Measurements from ENCODE around the gene PAK4.

Gene PAK4

GRCh38 chr19:39165857-39166256 lies 40.3 kb downstream of the PAK4 start:
- DNase-seq (ENCODE audit: low read depth in 2 of 2): no peak

GRCh38 chr19:39166571-39167391 lies 41.2 kb downstream of the PAK4 start:
- DNase-seq (ENCODE audit: low read depth in 2 of 2): no peak

- DNase-seq (ENCODE audit: low read depth in 2 of 2): no peak
Measured at GRCh38 chr19:39167461-39168257, 42.1 kb downstream of the PAK4 start.

- DNase-seq (ENCODE audit: low read depth in 2 of 2): no peak
Measured at GRCh38 chr19:39168258-39169142, 42.9 kb downstream of the PAK4 start.

GRCh38 chr19:39169143-39169810 lies 43.7 kb downstream of the PAK4 start:
- DNase-seq (ENCODE audit: low read depth in 2 of 2): no peak

- DNase-seq (ENCODE audit: low read depth in 2 of 2): no peak
Measured at GRCh38 chr19:39170386-39171231, 45.0 kb downstream of the PAK4 start.

- no peak for DNase-seq (ENCODE audit: low read depth in 2 of 2)
Measured at GRCh38 chr19:39171479-39172465, 46.2 kb downstream of the PAK4 start.

GRCh38 chr19:39172700-39173501 lies 47.3 kb downstream of the PAK4 start:
- DNase-seq (ENCODE audit: low read depth in 2 of 2): no peak

- DNase-seq (ENCODE audit: low read depth in 2 of 2): no peak
Measured at GRCh38 chr19:39173502-39173991, 48.0 kb downstream of the PAK4 start.

GRCh38 chr19:39174142-39174541 lies 48.6 kb downstream of the PAK4 start:
- DNase-seq (ENCODE audit: low read depth in 2 of 2): no peak

- DNase-seq (ENCODE audit: low read depth in 2 of 2): no peak
Measured at GRCh38 chr19:39174558-39175544, 49.3 kb downstream of the PAK4 start.

- no peak for DNase-seq (ENCODE audit: low read depth in 2 of 2)
Measured at GRCh38 chr19:39175564-39175963, 50.0 kb downstream of the PAK4 start.

GRCh38 chr19:39177110-39177699 lies 51.6 kb downstream of the PAK4 start:
- DNase-seq (ENCODE audit: low read depth in 2 of 2): no peak

GRCh38 chr19:39177736-39178135 lies 52.1 kb downstream of the PAK4 start:
- DNase-seq (ENCODE audit: low read depth in 2 of 2): no peak

- DNase-seq (ENCODE audit: low read depth in 2 of 2): no peak
Measured at GRCh38 chr19:39178296-39179006, 52.9 kb downstream of the PAK4 start.

GRCh38 chr19:39179754-39180153 lies 54.2 kb downstream of the PAK4 start:
- no peak for DNase-seq (ENCODE audit: low read depth in 2 of 2)
